Measurements from ENCODE around the gene PICALM. TPM values are rescaled to one million over a fixed set of nuclear protein-coding genes. Genes with fewer than 3 reads are reported as not detected.

The PICALM gene
- total and polyA plus RNA-seq, 2 of the 4 experiments (the other 2 are of a cell fraction): 235 to 453 TPM

- H4K8ac ChIP-seq (ENCODE audit: low read depth in 2 of 2, low read length in 2 of 2): peak overlapping the region; percentile 34 to 88; a peak in 1 of 4 replicates
- H3K27ac ChIP-seq (ENCODE audit: insufficient read depth, low read length): peak overlapping the region; percentile 59; the same call in 1 of the 2 replicates
- in situ Hi-C loops (cut with MboI; ENCODE audit: low sequenced_read_pairs): no loop called here
- no peaks in the 10 kb centered on the region for H4K20me1 ChIP-seq (ENCODE audit: insufficient read depth, low read length)
- no peaks in the 10 kb centered on the region for H3K9me3 ChIP-seq (ENCODE audit: control insufficient read depth, insufficient read depth, low read length)
- peak overlapping the region; percentile 74; the same call in 1 of the 2 replicates for H3K14ac ChIP-seq (replicated peaks; ENCODE audit: low read depth, low read length)
- DNase-seq: peak; percentile 98
- no peak overlapping the region for H2BK20ac ChIP-seq (ENCODE audit: low read depth, low read length)
- H4K91ac ChIP-seq (ENCODE audit: insufficient read depth, low read depth, low read length): peak overlapping the region; percentile 59; the same call in 1 of the 2 replicates
- H3K18ac ChIP-seq (ENCODE audit: low read depth, low read length): no peak overlapping the region
- intact Hi-C loops (cut with micrococcal nuclease): loop anchor here (2.0 kb wide), 1 partner anchor 48 kb away; the partner anchor contains the start of gene PICALM
- no peak overlapping the region; the same call in 1 of the 2 replicates for H3K4me3 ChIP-seq (ENCODE audit: insufficient read depth, low read depth, low read length)
- H3K79me1 ChIP-seq (ENCODE audit: low read depth in 1 of 2, low read length in 2 of 2): no peaks in the 10 kb centered on the region
- BruUV-seq (replicated peaks): no TSS peak
- H3K4me1 ChIP-seq (ENCODE audit: control insufficient read depth, insufficient read depth, low read length): peaks cover 9% of the 10 kb centered on the region
- H2BK15ac ChIP-seq (ENCODE audit: low read depth, low read length): no peak overlapping the region; the same call in 2 of the 3 replicates
- H2AK9ac ChIP-seq (replicated peaks; ENCODE audit: low read depth, low read length, poor library complexity): no peak overlapping the region
- CTCF ChIA-PET: interaction anchor here (0.6 to 1.0 kb wide), 2 partner anchors 9 to 20 kb away, joined by 3 read pairs; no protein-coding TSS in a partner anchor
- peak overlapping the region; percentile 25; the same call in 1 of the 2 replicates for H3K23ac ChIP-seq (ENCODE audit: low read depth, low read length)
- no peak overlapping the region for H3K9ac ChIP-seq (ENCODE audit: low read depth, low read length)
- no peak overlapping the region for H4K5ac ChIP-seq (ENCODE audit: low read depth, low read length)
- peak; percentile 80 for ATAC-seq (ENCODE audit: low read depth)
- H2BK120ac ChIP-seq (ENCODE audit: low read depth, low read length): peak overlapping the region; percentile 90; the same call in 1 of the 2 replicates
- WGBS, 2 experiments (ENCODE audit: extremely low coverage in 2 of 2, insufficient read length in 1 of 2): 0% methylated on average over 3 of the region's 4 CpGs; no CpG with 5 or more reads in 1 of the 2 experiments
- H2AFZ ChIP-seq (replicated peaks; ENCODE audit: low read length, poor library complexity): no peak overlapping the region
- peak overlapping the region; percentile 48 for H3K4me2 ChIP-seq (ENCODE audit: low read depth, low read length)
- peak; percentile 30; the same call in 1 of the 2 replicates for TF ChIP-seq POLR2A (IDR thresholded peaks at IDR 0.05; ENCODE audit: low read depth, low read length)
- TF ChIP-seq RFX5 (IDR thresholded peaks at IDR 0.05; ENCODE audit: low read depth, low read length): no peak
- peak; percentile 84 for TF ChIP-seq FOS (IDR thresholded peaks at IDR 0.05; ENCODE audit: low read depth, low read length)
- peak; percentile 57 for TF ChIP-seq BHLHE40 (IDR thresholded peaks at IDR 0.05; ENCODE audit: low read depth, low read length)
- TF ChIP-seq SMC3 (IDR thresholded peaks at IDR 0.05; ENCODE audit: low read depth, low read length): peak; percentile 27; the same call in 1 of the 2 replicates
- TF ChIP-seq MAZ (IDR thresholded peaks at IDR 0.05; ENCODE audit: borderline replicate concordance, low read depth, low read length): no peak
- TF ChIP-seq CHD1 (IDR thresholded peaks at IDR 0.05; ENCODE audit: low read depth, low read length): no peak
- no peak for TF ChIP-seq MXI1 (IDR thresholded peaks at IDR 0.05; ENCODE audit: borderline replicate concordance, low read depth, low read length)
- dilution Hi-C loops (cut with HindIII; ENCODE audit: low sequenced_read_pairs, unreplicated experiment): no loop called here
- no peaks in the 10 kb centered on the region for H3K27me3 ChIP-seq (ENCODE audit: control insufficient read depth, insufficient read depth, low read length)
- peak overlapping the region; percentile 86 for H2BK5ac ChIP-seq (ENCODE audit: low read depth, low read length, poor library complexity, severe bottlenecking)
- H3K56ac ChIP-seq (ENCODE audit: extremely low read depth, insufficient read depth, low read length): no peak overlapping the region; the same call in 1 of the 2 replicates
- POLR2A ChIA-PET (ENCODE audit: unreplicated experiment): interaction anchor here (0.5 kb wide), 1 partner anchor 15 kb away, joined by 4 read pairs; no protein-coding TSS in a partner anchor
- H3K36me3 ChIP-seq (ENCODE audit: control insufficient read depth, insufficient read depth, low read length): no peaks in the 10 kb centered on the region
- no peak overlapping the region for H2AK5ac ChIP-seq (ENCODE audit: low read depth, low read length)
- H3K9me1 ChIP-seq (ENCODE audit: insufficient read depth, low read length): peaks cover 14% of the 10 kb centered on the region
- no peak overlapping the region; the same call in 1 of the 2 replicates for H3K4ac ChIP-seq (ENCODE audit: low read depth, low read length)
These were observed 47.5 kb upstream of the PICALM start for GRCh38 chr11:86116386-86116726.

Data from IMR-90 (cell line).